GM21723 (cell line): ENCODE data around the gene BSDC1.
"Not testable (repeated sequence)": the region's sequence is repeated elsewhere in the genome, so short reads cannot be mapped to it uniquely, and the experiment has no call there.

Experiments
- ATAC-seq: cut with Tn5 transposase; IDR thresholded peaks from one replicate; pipeline ENCODE4 v1.9.1; 2021; ENCODE audit warnings: mild to moderate bottlenecking, moderate library complexity; ENCODE audit not compliant: unreplicated experiment

BSDC1 gene, protein sequence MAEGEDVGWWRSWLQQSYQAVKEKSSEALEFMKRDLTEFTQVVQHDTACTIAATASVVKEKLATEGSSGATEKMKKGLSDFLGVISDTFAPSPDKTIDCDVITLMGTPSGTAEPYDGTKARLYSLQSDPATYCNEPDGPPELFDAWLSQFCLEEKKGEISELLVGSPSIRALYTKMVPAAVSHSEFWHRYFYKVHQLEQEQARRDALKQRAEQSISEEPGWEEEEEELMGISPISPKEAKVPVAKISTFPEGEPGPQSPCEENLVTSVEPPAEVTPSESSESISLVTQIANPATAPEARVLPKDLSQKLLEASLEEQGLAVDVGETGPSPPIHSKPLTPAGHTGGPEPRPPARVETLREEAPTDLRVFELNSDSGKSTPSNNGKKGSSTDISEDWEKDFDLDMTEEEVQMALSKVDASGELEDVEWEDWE

DNA sequence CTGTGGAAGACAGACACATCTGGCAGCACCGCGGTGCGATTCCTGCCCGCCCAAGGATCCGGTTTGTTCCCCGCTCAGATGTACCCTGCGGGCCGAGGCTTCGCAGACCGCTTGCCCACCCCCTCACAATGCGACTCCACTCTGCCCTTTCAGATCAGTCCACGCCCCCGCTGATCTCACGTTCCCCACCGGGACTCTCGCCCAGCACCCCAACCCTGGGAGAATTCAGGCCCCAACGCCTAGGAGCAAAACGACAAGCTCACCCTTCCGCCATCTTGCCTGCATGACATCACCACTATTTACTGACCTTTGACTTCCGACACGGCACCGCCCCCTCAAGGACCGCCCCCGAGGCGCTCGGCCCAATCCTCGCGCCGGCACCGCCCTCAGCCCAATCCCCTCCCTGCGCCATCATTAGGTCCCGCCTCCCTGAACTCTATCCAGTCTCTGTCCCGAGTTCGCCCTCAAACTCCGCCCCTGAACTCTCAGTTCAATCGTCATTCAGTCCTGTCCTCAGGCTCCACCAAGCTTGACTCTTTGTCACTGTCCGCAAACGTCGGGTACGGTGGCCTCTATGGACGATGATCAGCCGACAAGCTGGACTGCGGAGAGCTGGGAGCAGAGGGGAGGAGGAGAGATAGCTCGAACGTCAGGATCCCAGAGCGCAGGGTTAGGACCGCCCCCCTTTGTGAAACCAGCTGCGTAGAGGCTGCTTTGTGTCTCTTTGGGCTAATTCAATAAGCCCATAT, at the start of gene BSDC1:
Gene BSDC1 (minus strand): TSS at position 301 of the 749 bp plus-strand sequence. CDS start 27 bp downstream, at position 274.
- ATAC-seq, result peak; percentile 94

DNA sequence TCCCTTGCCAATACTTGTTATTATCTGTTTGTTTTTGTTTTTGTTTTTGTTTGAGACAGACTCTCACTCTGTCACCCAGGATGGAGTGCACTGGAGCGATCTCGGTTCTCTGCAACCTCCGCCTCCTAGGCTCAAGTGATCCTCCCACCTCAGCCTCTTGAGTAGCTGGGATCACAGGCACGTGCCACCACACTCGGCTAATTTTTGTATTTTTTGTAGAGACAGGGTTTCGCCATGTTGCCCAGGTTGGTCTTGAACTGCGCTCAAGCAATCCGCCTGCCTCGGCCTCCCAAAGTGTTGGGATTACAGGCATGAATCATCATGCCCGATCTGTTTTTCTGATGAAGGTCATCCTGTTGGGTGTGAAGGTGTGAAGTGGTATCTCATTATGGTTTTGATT, 47.2 kb upstream of the BSDC1 start:
- not testable (repeated sequence) for ATAC-seq

DNA sequence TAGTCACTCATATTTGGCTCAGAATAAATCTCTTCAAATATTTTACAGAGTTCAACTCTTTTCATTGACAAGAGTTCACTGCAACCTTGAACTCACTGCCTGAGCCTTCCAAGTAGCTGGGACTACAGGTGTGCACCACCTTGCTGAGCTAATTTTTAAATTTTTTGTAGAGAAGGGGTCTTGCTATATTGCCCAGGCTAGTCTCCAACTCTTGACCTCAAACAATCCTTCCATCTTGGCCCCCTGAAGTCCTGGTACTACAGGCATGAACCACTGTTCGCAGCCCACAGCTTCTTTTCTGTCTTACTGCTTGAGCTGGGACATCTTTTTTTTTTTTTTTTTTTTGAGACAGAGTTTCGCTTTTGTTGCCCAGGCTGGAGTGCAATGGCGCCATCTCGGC, 44.5 kb upstream of the BSDC1 start:
- ATAC-seq, result not testable (repeated sequence)

DNA sequence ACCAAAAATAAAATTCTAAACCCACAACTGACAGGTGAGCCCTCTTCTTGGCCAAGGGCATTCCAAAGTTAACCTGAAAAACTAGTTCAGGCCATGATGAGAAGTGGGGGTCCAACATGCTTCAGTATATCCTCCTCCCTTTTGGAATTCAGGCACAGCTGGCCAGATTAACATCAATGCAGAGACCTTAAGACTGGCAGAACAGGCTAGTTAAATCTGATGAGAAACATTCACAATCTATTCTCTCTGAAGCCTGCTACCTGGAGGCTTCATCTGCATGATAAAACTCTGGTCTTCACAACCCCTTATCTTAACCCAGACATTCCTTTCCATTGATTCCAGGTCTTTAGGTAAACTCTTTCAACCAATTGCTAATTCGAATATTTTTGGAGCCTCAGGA, 43.9 kb upstream of the BSDC1 start:
- ATAC-seq, result no peak

DNA sequence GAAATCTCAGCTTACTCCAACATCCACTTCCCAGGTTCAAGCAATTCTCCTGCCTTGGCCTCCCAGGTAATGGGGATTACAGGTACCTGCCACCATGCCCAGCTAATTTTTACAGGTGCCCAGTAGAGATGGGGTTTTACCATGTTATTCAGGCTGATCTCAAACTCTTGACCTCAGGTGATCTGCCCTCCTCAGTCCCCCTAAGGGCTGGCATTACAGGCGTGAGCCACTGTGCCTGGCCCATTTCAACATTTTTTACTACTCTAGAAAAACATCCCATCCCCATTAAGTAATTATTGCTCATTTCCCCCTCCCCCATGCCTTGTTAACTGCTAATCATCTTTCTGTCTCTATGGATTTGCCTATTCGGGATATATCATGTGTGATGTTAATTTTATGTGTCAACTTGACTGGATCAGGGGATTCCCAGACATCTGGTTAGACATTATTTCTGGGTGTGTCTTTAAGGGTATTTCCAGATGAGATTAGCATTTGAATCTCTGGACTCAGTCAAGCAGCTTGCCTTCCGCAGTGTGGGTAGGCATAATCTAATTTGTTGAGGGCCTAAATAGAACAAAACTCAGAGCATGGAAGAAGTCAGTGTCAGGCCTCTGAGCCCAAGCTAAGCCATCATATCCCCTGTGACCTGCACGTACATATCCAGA, 37.6 kb upstream of the BSDC1 start:
- no peak for ATAC-seq

DNA sequence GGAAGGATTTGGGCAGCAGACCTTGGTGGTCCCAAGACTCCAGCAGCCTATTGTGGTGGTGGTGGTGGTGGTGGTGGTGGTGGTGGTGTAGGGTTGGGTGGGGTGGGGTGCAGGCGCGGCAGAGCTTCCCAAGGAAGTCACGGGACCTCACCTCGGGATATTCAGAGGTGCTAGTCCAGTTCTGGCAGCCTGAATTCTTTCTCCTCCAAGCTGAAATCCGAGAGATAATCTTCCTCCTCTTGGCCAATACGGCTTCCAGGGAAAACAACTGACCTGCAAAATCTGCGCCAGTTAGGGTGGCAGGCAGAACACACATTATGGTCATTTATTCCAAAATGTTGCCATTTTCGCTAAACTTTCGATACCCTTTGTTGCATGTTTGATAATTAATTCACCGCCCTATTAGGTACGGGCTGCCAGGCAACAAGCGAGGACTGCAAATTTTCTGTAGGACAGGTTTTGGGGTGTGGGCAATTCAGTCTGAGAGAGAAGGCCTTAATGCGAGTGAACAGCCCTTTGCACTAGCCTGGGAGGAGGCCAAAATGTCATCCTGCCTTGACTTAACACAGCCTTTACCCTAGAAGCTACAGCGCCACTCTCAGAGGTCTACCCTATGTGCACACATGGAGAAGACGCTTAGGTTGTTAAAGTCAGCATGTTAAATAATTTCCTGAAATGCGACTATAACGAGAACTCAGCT, 33.2 kb upstream of the BSDC1 start:
- no peak for ATAC-seq

DNA sequence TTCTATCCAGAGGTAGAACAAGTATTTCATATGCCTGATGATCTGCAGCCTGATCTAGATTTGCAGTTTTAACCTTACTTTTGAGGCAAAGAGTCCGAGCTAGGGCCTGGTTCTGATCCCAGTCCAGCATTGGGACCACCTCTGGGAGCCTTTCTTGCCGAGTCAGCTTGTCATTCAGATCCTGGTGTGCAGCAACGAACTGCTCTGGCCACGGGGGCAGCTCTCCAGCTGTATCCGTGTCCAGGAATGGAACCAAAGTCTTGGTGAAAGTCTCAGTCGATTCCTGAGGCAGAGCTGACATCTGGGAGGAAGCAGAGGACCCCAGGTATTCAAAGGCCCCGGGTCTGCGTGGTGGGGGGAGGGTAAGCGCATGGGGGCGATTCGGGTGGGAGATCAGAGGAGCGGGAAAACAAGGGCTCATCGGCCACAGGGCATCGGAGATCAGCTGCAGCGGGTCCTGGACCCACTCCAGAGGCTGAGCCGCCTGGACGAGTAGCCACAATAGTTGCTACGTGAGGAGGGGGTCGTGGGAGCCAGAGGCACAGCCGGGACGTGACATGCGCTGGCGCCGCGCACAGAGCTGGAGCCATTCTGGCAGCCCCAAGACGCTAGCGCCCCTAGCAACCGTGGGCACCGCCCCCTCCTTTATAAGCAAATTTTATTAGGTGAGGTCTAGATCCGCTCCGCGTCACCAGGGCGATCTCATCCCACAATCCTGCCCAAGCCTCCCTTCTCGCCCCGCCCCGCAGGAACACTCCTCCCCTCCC, 32.4 kb upstream of the BSDC1 start:
- no peak for ATAC-seq

DNA sequence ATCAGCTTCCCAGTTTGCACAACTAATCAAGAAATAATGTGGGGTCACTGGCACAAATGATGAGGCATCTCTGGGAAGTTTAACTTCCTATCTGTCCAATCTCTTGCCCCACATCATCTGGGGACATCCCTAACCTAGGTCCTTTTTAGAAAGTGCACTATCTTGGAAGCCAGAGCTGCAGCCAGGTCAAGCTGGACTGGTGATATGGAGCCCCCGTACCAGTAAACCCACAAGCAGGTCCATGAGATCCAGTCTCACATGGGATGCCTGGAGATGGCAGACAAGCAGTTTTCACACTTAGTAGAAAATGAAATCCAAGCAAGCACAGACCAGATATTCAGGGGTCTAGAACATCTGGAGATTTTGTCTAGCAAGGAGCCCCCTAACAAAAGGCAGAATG, 27.5 kb upstream of the BSDC1 start:
- no peak for ATAC-seq

DNA sequence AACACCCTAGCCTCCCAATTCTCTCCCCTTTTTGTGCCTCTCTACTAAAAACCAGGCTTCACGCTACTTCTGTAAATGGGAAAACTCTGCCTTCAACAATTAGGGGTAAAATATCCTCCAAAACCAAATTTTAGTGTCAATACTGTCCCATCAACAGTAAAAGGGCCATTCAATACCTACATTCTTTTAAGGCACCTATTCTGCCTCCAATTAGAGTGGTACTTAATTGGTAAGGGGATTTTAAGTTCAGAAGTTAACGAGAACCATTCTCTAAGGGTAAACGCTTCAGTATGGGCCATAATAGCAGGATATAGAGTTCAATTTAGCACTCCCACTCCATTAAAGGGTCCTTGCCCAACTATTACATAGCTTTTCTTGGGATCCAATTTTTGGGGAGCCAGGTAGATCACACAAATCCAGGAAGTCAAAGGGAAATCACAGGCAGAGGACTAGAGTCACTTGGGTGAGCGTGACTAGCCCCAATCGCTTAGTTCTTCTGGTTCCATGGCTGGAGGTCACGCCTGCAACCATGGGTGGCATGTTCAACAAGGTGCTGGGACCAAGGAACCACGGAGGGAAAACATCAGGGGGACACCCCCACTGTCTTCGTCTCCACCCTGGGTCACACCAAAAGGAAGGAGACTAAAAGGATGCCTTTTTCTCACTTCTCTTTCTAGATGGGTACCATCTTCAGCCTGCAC, 20.1 kb upstream of the BSDC1 start:
- no peak for ATAC-seq

DNA sequence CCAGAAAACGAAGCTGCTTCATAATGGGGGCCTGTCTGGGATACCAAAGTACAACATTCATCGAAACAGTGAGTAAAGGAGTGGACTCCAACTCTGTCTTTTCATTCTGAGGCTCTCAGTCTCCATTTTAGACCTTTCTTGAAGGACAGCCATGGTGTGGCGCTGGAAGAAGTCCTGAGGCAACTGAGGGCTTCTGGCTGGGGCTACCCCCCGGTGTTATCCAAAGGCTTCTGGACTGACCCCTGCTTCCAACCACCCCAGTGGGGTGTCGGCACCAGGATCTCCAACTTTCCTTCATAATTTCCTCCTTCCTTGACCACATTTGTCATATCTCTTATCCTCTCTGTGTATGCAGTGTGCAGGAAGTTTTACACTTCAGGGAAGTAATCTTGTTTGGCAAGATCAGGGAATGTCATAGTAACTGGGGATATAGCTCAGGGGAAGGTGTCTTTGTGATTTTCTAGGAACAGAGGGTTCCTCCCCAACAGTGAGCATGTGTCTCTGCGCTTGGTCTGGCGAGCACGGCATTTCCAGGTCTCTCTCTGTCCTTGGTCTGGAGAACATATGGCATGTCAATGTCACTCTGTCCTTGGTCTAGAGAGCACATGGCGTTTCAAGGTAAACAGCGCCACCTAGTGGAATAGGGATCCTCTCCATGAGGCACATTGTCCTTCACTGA, 19.4 kb upstream of the BSDC1 start:
- peak; percentile 59 for ATAC-seq

DNA sequence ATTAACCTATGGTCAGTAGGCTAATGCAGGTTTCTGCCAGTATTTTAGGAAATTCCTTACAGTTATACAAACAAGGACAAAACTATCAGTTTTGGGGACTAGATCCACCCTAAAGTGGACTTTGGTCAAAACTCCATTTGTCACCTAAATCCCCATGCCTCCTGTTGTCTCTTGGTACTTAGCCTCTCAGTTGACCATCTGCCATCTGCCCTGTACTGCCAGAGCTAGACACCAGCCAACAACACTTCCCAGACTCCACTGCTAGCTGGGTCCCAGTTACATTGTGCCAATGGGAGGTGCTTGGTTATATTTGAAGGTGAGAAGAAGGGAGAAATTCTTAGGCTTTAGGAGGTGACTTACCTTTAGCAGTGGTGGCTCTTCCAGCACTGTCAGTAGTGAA, 17.0 kb upstream of the BSDC1 start:
- no peak for ATAC-seq

DNA sequence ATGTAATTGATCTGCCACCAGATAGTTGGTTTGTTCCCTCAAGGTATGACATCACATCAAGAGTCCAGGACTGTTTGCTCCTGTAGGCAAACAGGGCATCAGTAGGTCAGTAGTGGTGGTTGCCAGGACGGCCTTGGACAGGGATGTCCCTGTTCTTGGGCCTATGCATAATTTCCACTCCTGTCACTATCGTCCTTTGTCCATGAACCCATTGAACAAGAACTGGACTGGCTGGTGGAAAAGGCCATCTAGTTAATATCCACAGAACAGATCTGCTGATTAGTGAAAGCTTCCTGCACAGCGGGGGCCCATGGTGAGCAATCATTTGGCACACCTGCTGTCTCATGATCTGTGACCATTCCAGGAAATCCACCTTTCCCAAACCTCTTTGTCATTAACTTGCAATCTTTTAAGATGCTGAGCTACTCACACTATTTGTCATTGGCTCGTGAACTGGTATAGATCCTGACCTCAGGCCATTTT, 12.4 kb upstream of the BSDC1 start:
- ATAC-seq, result no peak

DNA sequence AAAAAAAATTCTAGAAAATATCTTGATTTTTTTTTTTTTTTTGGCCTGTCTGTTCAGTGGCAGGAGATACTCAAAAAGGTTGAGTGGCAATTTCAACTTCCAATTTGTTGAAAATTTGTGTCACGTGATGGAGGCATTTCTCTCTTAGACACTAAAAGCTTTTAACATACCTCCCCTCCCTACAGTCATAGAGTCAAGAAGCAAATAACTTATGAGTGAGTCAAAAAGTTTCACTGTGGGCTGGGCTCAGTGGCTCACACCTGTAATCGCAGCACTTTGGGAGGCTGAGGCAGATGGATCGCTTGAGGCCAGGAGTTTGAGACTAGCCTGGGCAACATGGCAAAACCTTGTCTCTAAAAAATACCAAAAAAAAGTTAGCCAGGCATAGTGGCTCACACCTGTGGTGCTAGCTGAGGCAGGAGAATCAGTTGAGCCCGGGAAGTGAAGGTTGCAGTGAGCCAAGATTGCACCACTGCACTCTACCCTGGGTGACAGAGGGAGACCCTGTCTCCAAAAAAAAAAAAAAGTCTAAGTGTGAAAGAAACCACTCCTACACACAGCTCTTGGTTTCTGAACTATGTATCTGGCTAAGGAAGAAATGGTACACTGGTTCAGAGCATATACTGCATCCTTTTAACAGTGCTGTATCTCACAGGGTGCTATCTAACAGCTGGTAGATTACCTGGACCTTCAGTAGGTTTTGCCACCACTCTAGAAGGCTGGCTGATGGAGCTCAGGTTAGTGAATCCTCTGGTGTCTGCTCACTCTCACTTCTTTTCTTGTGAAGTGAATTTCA, 11.6 kb upstream of the BSDC1 start:
- ATAC-seq, result no peak

DNA sequence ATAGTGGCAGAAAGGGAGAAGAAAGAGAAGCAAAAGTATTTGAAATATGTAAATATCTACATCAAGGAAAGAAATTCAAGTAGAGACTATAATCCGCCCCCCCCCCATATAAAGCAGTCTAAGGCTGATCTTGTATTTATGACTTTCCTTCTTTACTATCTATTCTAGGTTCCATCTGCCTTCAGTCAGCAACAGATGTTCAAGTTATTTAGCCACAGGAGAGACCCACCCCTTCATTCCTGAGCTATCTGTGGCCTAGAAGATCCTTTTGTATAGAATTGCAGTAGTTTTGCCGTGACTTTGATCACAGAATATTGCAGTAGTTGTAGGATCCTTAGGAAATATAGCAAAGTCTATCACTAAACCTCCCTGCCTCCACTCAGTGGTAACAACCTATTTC, 10.7 kb upstream of the BSDC1 start:
- no peak for ATAC-seq

DNA sequence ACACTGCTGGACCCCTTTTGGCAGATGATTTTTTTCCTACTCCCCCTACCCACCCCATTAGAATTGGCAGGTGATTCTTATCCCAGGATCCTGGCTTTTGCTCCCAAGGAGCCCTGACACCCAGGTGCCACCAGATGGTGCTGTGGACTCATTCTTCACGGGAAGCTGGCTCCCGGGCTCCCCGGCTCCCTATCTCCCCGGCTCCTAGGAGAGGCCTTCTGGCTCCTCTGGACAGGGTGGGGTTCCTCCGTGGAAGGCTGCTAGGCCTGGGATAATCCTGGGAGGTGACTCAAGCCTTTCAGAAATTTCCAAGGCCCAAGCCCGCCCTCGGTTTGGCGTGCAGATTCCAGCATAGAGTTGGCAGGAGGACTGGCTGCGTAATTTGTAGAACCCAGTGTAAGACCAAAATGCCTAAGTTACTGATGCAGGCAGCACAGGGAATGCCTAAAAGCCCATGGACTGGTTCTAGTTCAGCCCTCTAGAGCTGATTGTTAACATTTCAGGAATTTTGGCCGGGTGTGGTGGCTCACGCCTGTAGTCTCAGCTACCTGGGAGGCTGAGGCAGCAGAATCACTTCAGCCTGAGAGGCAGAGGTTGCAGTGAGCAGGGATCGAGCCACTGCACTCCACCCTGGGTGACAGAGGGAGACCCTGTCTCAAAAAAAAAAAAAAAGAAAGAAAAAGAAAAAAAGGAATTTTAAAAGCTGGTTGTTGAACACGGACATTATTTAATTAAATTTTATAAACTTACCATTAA, 6.8 kb upstream of the BSDC1 start:
- ATAC-seq, result no peak

DNA sequence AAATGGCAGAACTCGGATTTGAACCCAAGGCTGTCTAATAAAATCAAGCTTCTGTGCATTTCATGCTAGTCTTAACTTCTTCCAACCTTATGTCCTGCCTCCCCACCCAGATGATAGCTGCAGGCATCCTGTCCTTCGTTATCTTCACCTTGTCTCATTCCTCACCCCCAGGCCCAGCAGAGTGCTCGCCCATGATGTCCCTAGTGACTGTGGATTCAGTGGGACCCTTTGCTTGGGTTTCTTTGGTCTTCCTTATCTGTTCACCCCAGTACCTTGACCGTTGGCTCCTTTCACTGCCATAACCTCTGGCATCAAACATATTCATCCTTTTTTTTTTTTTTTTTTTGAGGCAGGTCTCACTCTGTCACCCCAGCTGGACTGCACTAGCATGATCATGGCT, 5.6 kb upstream of the BSDC1 start:
- no peak for ATAC-seq

DNA sequence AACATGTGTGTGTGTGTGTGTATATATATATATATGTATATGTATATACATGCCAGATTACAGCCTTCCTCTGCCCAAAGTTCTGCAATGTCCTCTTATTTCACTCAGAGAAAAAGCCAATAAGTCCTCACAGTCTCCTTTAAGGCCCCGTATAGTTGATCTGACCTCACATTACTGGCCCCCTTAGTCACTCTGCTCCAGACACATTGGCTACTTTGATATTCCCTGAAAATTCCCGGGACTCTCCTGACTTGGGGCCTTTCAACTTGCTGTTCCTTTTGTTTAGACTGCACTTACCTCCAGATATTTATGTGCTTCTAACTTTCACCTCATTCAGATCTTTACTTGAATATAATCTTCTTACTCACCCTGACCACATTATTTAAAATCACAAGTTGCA, 4.2 kb upstream of the BSDC1 start:
- ATAC-seq, result no peak
